ENCODE measurements around the gene RIMBP2.

RIMBP2 gene

DNA sequence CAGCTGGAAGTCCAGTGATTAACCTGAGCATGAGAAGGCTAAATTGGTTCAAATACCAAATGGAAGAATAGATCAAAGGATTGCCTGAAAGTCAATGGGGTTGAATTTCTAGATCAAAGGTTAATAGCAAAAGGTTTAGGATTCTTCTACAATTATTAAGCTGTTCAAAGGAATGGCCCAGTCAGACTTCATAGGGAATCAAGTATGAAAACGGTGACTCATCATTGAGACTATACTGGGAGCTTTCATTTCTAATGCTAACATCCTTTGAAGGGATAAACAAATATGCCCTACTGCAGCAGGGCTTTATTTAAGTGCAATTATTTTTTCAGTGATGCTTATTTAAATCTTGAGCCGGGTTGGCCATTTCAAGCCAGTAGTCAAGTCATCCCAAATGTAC, 152.8 kb downstream of the RIMBP2 start:
- no peak for DNase-seq (ENCODE audit: low read depth)
- no peak overlapping the region for H3K4me3 ChIP-seq (ENCODE audit: low read depth, low read length)
- in situ Hi-C loops (cut with HindIII; ENCODE audit: low sequenced_read_pairs), result no loop called here
- TF ChIP-seq, protein P1, sequence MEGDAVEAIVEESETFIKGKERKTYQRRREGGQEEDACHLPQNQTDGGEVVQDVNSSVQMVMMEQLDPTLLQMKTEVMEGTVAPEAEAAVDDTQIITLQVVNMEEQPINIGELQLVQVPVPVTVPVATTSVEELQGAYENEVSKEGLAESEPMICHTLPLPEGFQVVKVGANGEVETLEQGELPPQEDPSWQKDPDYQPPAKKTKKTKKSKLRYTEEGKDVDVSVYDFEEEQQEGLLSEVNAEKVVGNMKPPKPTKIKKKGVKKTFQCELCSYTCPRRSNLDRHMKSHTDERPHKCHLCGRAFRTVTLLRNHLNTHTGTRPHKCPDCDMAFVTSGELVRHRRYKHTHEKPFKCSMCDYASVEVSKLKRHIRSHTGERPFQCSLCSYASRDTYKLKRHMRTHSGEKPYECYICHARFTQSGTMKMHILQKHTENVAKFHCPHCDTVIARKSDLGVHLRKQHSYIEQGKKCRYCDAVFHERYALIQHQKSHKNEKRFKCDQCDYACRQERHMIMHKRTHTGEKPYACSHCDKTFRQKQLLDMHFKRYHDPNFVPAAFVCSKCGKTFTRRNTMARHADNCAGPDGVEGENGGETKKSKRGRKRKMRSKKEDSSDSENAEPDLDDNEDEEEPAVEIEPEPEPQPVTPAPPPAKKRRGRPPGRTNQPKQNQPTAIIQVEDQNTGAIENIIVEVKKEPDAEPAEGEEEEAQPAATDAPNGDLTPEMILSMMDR (IDR thresholded peaks at IDR 0.05; ENCODE audit: low read depth, low read length, missing control alignments), result no peak

GRCh38 chr12:130562716-130563115, 153.4 kb downstream of the RIMBP2 start:
- in situ Hi-C loops (cut with HindIII; ENCODE audit: low sequenced_read_pairs), result no loop called here
- no peak for DNase-seq (ENCODE audit: low read depth)
- TF ChIP-seq, protein P1 (IDR thresholded peaks at IDR 0.05; ENCODE audit: low read depth, low read length, missing control alignments), result no peak
- no peak overlapping the region for H3K4me3 ChIP-seq (ENCODE audit: low read depth, low read length)

- no peak for DNase-seq (ENCODE audit: low read depth)
- in situ Hi-C loops (cut with HindIII; ENCODE audit: low sequenced_read_pairs), result no loop called here
- TF ChIP-seq, protein P1 (IDR thresholded peaks at IDR 0.05; ENCODE audit: low read depth, low read length, missing control alignments), result no peak
- no peak overlapping the region for H3K4me3 ChIP-seq (ENCODE audit: low read depth, low read length)
These were observed 155.8 kb downstream of the RIMBP2 start for GRCh38 chr12:130560321-130560720.

GRCh38 chr12:130559806-130560205, 156.3 kb downstream of the RIMBP2 start:
- DNase-seq (ENCODE audit: low read depth), result no peak
- in situ Hi-C loops (cut with HindIII; ENCODE audit: low sequenced_read_pairs), result no loop called here
- H3K4me3 ChIP-seq (ENCODE audit: low read depth, low read length), result no peak overlapping the region
- TF ChIP-seq, protein P1 (IDR thresholded peaks at IDR 0.05; ENCODE audit: low read depth, low read length, missing control alignments), result no peak

GRCh38 chr12:130557886-130558765, 158.0 kb downstream of the RIMBP2 start:
- in situ Hi-C loops (cut with HindIII; ENCODE audit: low sequenced_read_pairs), result no loop called here
- H3K4me3 ChIP-seq (ENCODE audit: low read depth, low read length), result no peak overlapping the region
- TF ChIP-seq, protein P1 (IDR thresholded peaks at IDR 0.05; ENCODE audit: low read depth, low read length, missing control alignments), result no peak
- no peak for DNase-seq (ENCODE audit: low read depth)

GRCh38 chr12:130557201-130557600, 158.9 kb downstream of the RIMBP2 start:
- TF ChIP-seq, protein P1 (IDR thresholded peaks at IDR 0.05; ENCODE audit: low read depth, low read length, missing control alignments), result no peak
- in situ Hi-C loops (cut with HindIII; ENCODE audit: low sequenced_read_pairs), result no loop called here
- DNase-seq (ENCODE audit: low read depth), result no peak
- no peak overlapping the region for H3K4me3 ChIP-seq (ENCODE audit: low read depth, low read length)
